Measurements from ENCODE around the gene NAV1.

GRCh38 chr1:201561601-201562000 lies 22.7 kb downstream of the NAV1 start:
- TF ChIP-seq EZH2 (optimal IDR thresholded peaks at IDR 0.05; ENCODE audit: low read depth, low read length) (no peak), CTCF (IDR thresholded peaks at IDR 0.05; ENCODE audit: low read length) (no peak), EZH2phosphoT487 (IDR thresholded peaks at IDR 0.05; ENCODE audit: low read length) (no peak)
